Measurements from ENCODE around the gene TADA2B. TPM values are rescaled to one million over a fixed set of nuclear protein-coding genes. Genes with fewer than 3 reads are reported as not detected.

Gene TADA2B
- total and polyA plus RNA-seq, 11 donors: 15.3 to 40.2 (median 30.8) TPM

DNA sequence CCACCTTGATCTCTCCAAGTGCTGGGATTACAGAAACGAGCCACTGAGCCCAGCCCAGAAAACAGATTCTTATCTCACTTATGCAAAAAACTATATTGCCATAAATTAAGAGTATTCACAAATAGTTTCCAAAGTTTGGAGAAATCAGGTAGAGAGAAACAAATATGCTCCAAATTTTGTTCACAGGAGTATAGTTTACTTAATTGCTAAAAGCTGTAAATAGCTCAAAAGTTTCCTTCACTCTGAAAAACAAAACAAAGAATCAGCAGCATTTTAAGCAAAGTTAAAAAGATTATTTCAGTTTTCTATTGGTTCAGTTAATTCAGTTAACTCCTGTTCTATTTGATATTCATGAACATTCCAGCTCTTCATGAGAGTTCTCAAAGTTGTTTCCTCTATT lies 43.2 kb downstream of the TADA2B start:
- intact Hi-C loops (cut with DNase I): no loop called here
- no peak overlapping the region for H3K27ac ChIP-seq
- no peaks in the 10 kb centered on the region for H3K36me3 ChIP-seq
- 28 to 50% (median 32%) methylated on average over 1 of the region's 1 CpG for WGBS, 4 donors
- no peak overlapping the region for H3K4me3 ChIP-seq
- DNase-seq (no peak), ATAC-seq (no peak)
- TF ChIP-seq CTCF (IDR thresholded peaks at IDR 0.05) (no peak), POLR2A (IDR thresholded peaks at IDR 0.05) (no peak)
- H3K4me1 ChIP-seq: peaks cover 0 to 6% (median 0%) of the 10 kb centered on the region in 12 donors
- peaks cover 0 to 5% (median 0%) of the 10 kb centered on the region in 12 donors for H3K9me3 ChIP-seq
- H3K27me3 ChIP-seq: peaks cover 0 to 34% (median 0%) of the 10 kb centered on the region in 9 donors

- no peaks in the 10 kb centered on the region for H3K36me3 ChIP-seq
- intact Hi-C loops (cut with DNase I): no loop called here
- peaks cover 0 to 6% (median 0%) of the 10 kb centered on the region in 12 donors for H3K4me1 ChIP-seq
- no peak overlapping the region for H3K4me3 ChIP-seq
- 73 to 81% (median 76%) methylated on average over 3 of the region's 3 CpGs for WGBS, 4 donors
- no peak overlapping the region for H3K27ac ChIP-seq
- H3K9me3 ChIP-seq: peaks cover 0 to 5% (median 0%) of the 10 kb centered on the region in 12 donors
- H3K27me3 ChIP-seq: peaks cover 0 to 34% (median 0%) of the 10 kb centered on the region in 9 donors
- no peak for ATAC-seq
- no peak for TF ChIP-seq CTCF (IDR thresholded peaks at IDR 0.05)
- TF ChIP-seq POLR2A (IDR thresholded peaks at IDR 0.05): no peak
- no peak for DNase-seq
Observed at GRCh38 chr4:7087036-7087435, 43.9 kb downstream of the TADA2B start.

GRCh38 chr4:7089213-7089986 lies 46.2 kb downstream of the TADA2B start:
- H3K4me3 ChIP-seq: no peak overlapping the region
- peaks cover 0 to 18% (median 0%) of the 10 kb centered on the region in 9 donors for H3K27me3 ChIP-seq
- peaks cover 0 to 6% (median 0%) of the 10 kb centered on the region in 12 donors for H3K4me1 ChIP-seq
- 73 to 84% (median 76%) methylated on average over 5 of the region's 5 CpGs for WGBS, 4 donors
- DNase-seq: no peak
- H3K27ac ChIP-seq: peak overlapping the region in 1 of 12 donors; percentile 8
- no peaks in the 10 kb centered on the region for H3K36me3 ChIP-seq
- peaks cover 0 to 5% (median 0%) of the 10 kb centered on the region in 12 donors for H3K9me3 ChIP-seq
- intact Hi-C loops (cut with DNase I): no loop called here
- ATAC-seq: no peak
- no peak for TF ChIP-seq CTCF (IDR thresholded peaks at IDR 0.05)
- TF ChIP-seq POLR2A (IDR thresholded peaks at IDR 0.05): no peak

GRCh38 chr4:7092026-7092425 lies 48.9 kb downstream of the TADA2B start:
- no peak for DNase-seq
- H3K4me1 ChIP-seq: peaks cover 0 to 6% (median 0%) of the 10 kb centered on the region in 12 donors
- H3K4me3 ChIP-seq: no peak overlapping the region
- intact Hi-C loops (cut with DNase I): no loop called here
- no peak for ATAC-seq
- WGBS, 4 donors: 62 to 69% (median 67%) methylated on average over 3 of the region's 3 CpGs
- no peaks in the 10 kb centered on the region for H3K9me3 ChIP-seq
- no peak overlapping the region for H3K27ac ChIP-seq
- no peaks in the 10 kb centered on the region for H3K27me3 ChIP-seq
- TF ChIP-seq CTCF (IDR thresholded peaks at IDR 0.05): no peak
- no peak for TF ChIP-seq POLR2A (IDR thresholded peaks at IDR 0.05)
- H3K36me3 ChIP-seq: no peaks in the 10 kb centered on the region
